RWPE2 (cell line): ENCODE measurements around the gene FMO2.

Source experiments
- ATAC-seq: fragments of 200-7000 bp; cut with Tn5 transposase; 3 replicates; pipeline ENCODE4 v1.9.1; 2021; ENCODE audit warnings: low read depth
- DNase-seq: peaks from one replicate; pipeline ENCODE4 v3.0.0-alpha.2; 2020; ENCODE audit warnings: low spot score
- H3K27ac ChIP-seq: fragments of 450-650 bp; 2 replicates; pipeline ENCODE4 v1.5.1; 2017; ENCODE audit warnings: mild to moderate bottlenecking; ENCODE audit not compliant: poor library complexity, severe bottlenecking
- H3K27me3 ChIP-seq: fragments of 250-450 bp; sonication (Bioruptor Pico); 2 replicates; pipeline ENCODE4 v1.5.1; 2021; ENCODE audit warnings: mild to moderate bottlenecking, moderate library complexity; ENCODE audit not compliant: insufficient read depth, poor library complexity, severe bottlenecking
- H3K36me3 ChIP-seq: fragments of 250-450 bp; sonication (Bioruptor Pico); 2 replicates; pipeline ENCODE4 v1.5.1; 2020; ENCODE audit warnings: low read depth, mild to moderate bottlenecking, moderate library complexity
- H3K4me1 ChIP-seq: fragments of 250-450 bp; sonication (Bioruptor Pico); 2 replicates; pipeline ENCODE4 v1.5.1; 2021; ENCODE audit warnings: mild to moderate bottlenecking, moderate library complexity; ENCODE audit not compliant: insufficient read depth, poor library complexity, severe bottlenecking
- H3K4me3 ChIP-seq: fragments of 250-450 bp; sonication (Bioruptor Pico); 2 replicates; pipeline ENCODE4 v1.5.1; 2021; ENCODE audit warnings: mild to moderate bottlenecking, moderate library complexity; ENCODE audit not compliant: severe bottlenecking
- H3K9me3 ChIP-seq: fragments of 250-450 bp; sonication (Bioruptor Pico); 2 replicates; pipeline ENCODE4 v1.5.1; 2021; ENCODE audit warnings: mild to moderate bottlenecking, moderate library complexity; ENCODE audit not compliant: severe bottlenecking
- TF ChIP-seq, protein P1 (sequence below): fragments of 450-650 bp; IDR thresholded peaks from one replicate; pipeline ENCODE4 v1.5.1; 2017; ENCODE audit warnings: mild to moderate bottlenecking, moderate library complexity; ENCODE audit not compliant: poor library complexity, severe bottlenecking

Gene FMO2

DNA sequence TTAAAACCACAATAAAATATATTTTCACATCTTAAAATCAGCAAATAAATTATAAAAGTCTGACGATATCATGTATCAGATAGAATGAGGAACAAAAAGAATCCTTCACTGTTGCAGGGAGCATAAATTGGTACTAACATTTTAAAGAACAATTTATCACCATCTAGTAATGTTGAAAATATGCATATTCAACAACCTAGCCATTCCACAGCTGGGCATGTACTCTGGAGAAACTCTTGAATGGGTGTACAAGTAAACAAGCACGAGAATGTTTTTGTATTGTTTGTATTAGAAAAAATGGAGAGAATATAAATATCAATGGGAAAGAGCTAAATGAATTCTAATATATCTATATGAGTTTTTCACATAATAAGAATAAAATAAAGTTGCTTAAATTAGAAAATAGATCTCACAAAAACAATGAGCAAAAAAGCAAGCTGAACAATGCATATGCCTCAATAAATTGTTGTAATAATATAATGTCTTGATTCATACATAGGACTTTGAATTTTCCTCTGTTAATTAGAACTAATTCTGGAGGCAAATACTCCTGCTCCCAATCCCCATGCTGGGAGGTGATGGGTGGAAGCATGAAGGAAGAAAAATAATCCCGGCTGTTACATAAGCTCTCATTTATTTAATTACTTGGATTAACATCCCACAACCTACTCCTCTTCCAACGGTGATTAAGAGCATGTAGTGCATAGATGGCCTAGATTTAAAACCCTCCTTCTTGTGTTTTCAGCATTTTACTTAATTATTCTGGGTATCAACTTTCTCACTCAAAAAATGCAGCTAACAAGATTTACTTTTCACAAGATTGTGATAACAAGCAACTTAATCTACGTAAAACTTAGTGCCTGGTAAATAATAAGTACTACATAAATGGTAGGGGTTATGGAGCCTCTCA, 5.5 kb upstream of the FMO2 start:
- Histone ChIP-seq H3K4me3 (no peak overlapping the region), H3K27me3 (no peaks in the 10 kb centered on the region), H3K9me3 (no peaks in the 10 kb centered on the region), H3K27ac (no peak overlapping the region), H3K36me3 (no peaks in the 10 kb centered on the region), H3K4me1 (no peaks in the 10 kb centered on the region)
- TF ChIP-seq, protein P1, sequence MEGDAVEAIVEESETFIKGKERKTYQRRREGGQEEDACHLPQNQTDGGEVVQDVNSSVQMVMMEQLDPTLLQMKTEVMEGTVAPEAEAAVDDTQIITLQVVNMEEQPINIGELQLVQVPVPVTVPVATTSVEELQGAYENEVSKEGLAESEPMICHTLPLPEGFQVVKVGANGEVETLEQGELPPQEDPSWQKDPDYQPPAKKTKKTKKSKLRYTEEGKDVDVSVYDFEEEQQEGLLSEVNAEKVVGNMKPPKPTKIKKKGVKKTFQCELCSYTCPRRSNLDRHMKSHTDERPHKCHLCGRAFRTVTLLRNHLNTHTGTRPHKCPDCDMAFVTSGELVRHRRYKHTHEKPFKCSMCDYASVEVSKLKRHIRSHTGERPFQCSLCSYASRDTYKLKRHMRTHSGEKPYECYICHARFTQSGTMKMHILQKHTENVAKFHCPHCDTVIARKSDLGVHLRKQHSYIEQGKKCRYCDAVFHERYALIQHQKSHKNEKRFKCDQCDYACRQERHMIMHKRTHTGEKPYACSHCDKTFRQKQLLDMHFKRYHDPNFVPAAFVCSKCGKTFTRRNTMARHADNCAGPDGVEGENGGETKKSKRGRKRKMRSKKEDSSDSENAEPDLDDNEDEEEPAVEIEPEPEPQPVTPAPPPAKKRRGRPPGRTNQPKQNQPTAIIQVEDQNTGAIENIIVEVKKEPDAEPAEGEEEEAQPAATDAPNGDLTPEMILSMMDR, result no peak
- ATAC-seq (no peak), DNase-seq (no peak)

- ATAC-seq (no peak), DNase-seq (no peak)
- Histone ChIP-seq H3K27me3 (no peaks in the 10 kb centered on the region), H3K4me1 (no peaks in the 10 kb centered on the region), H3K4me3 (no peak overlapping the region), H3K27ac (no peak overlapping the region), H3K9me3 (no peaks in the 10 kb centered on the region), H3K36me3 (no peaks in the 10 kb centered on the region)
- TF ChIP-seq, protein P1, result no peak
Measured at GRCh38 chr1:171180670-171181069, 4.4 kb upstream of the FMO2 start.

DNA sequence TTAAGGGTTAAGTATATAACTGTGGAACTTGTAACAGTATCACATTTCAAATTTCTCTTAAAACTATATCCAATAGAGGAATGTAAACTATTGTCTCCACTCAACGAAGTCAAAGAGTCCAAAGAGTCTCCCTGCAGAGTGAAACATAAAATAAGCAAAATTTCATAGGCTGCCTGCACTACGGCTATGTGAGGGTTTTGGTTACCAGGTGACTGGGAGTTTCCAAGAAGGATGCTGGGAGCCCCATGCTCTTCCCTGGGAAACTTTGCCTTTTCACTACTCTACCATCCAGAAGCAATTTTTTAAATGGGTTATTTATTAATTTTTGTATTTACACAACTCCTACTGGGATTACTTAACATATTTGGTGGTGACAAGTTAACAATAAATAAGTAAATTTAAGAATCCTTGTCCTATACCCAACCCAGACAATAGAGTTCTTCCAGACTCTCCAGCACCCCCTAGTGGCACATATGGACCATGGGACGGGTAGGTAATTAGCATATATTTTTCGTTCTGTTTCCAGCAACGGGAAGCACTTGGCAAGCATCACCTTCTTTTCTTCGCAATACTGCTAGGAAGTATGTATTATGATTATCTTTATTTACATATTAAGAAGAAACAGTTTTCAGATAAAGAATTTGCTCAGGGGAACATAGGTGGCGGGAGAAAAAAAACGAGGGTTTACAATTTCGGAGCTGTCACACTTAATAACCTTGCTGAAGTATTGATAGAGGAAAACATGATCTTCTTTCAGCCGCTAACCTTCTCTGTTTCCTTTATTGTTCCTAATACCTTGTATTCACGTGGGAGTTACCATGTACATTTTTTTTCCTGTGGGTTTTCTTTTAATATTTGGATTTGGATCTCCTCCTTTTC, 3.5 kb downstream of the FMO2 start:
- DNase-seq, result no peak

DNA sequence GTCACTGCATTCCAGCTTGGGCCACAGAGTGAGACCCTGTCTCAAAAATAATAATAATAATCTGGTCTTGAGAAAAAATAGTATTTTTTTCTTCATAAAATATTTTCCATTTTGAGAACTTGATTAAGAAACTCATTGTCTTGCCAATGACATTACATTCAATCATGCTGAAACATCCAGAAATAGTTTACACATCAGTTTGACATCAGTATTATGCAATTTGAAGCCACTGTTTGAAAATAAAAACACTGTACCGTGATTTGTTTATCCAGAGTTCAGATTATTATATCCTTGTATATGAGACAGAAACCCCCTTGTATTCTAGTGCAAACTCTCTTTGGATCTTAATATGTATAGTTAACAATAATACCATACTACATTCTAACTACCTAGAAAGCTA, 6.9 kb downstream of the FMO2 start:
- TF ChIP-seq, protein P1, result no peak
- no peaks in the 10 kb centered on the region for H3K4me1 ChIP-seq
- no peak for ATAC-seq
- no peak overlapping the region for H3K27ac ChIP-seq
- DNase-seq, result no peak
- no peaks in the 10 kb centered on the region for H3K27me3 ChIP-seq
- no peak overlapping the region for H3K4me3 ChIP-seq
- H3K36me3 ChIP-seq, result no peaks in the 10 kb centered on the region
- no peaks in the 10 kb centered on the region for H3K9me3 ChIP-seq

More for the DNA sequence above, 3.5 kb downstream of the FMO2 start:
- TF ChIP-seq, protein P1, result peak; percentile 83
- peak; percentile 58; the same call in 2 of the 3 replicates for ATAC-seq
- Histone ChIP-seq H3K27ac (no peak overlapping the region), H3K4me3 (no peak overlapping the region), H3K4me1 (no peaks in the 10 kb centered on the region), H3K36me3 (no peaks in the 10 kb centered on the region), H3K27me3 (no peaks in the 10 kb centered on the region), H3K9me3 (no peaks in the 10 kb centered on the region)
